NCI-H748 treated with DMSO at 0.1 percent for 48 hours (cell line): Measurements from ENCODE around the gene ITLN2.
"Not testable (repeated sequence)": the region's sequence is repeated elsewhere in the genome, so short reads cannot be mapped to it uniquely, and the experiment has no call there.

Experiments used
- DNase-seq: peaks from one replicate; lab custom pipeline; 2025; lab: John Stamatoyannopoulos, UW

ITLN2 gene

DNA sequence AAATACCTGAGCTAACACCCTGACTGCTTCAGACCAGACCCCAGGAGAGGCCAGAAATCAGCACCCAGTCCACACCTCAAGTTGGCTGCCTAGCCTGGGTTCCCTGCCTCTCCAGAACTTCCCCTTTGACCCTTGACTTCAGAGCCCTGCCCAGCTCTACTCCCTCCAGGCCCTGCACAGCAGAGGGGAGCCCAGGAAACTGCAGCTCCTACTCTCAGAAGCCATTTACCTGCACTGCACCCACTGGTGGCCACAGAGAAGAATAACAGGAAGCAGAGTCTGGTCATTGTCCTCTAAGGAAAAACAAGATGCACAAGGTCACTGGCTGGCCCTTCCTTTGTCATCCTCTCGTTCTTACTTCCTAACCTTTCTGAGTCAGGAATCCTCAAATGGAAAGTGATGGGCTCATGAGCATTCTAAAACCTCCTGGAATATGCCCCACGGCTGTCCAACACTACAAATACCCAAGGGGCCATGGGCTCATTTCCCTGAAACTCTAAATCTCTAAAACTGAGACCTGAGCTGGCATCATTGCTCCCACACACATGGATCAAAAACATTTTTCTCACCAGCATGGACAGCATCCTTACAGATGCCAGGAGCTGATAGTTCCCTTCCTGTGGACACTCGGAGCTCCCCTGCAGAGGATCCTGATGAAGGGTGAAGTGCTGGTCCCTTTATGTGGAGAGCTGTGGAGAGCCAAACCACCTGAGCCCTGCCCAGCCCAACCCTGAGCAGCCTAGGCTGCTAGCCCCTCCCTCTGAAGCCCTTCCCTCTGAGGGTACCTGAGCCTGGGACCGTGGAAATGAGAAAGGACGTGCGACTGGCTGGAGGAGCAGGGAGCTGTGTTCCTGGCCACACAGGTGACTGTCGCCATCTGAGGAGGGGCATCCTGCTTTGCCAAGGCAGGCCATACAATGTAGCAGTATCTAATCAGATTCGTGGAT lies at the start of gene ITLN2:
Gene ITLN2, minus strand, starts transcription at position 652 of the 947 bp plus-strand sequence. Its CDS starts 68 bp downstream, at position 584.
- no peak for DNase-seq

GRCh38 chr1:161001525-161001924 lies 46.9 kb upstream of the ITLN2 start:
- DNase-seq: no peak

DNA sequence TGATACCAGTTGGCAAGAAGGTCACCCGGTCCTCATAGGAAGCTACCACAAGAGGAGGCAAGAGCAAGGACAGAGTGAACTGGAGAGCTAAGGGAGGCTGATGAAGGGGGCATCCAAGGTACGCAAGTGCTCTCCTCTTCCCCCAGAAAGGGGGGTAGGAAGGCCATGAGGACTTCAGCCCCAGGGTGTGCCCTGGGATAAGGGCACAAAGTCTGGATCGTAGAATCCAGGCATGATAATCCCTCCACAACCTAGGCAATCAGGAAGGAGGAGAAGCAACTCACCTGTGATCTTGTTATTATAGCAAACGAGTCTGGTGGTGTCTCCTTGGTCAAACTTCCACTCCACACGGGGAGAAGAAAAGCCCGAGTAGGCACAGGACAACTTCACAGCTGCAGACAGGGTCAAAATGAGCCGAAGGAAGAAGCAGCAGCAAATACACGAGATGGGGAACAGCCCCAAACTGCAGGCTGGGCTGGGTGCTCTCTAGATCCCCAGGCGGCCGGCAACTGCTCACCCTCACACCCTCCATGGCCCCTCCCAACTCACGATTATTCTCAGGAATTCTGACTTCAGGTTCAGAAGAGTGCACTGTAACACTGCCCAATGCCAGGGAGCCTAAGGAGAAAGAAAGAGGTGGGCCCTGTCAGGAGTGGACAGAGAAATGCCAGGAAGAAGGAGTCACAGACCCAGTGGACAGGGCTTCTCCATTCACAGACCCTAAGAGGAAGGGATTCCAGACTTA lies 46.3 kb upstream of the ITLN2 start:
- DNase-seq: no peak

- DNase-seq: no peak
These were observed 44.8 kb upstream of the ITLN2 start for GRCh38 chr1:160999376-160999775.

DNA sequence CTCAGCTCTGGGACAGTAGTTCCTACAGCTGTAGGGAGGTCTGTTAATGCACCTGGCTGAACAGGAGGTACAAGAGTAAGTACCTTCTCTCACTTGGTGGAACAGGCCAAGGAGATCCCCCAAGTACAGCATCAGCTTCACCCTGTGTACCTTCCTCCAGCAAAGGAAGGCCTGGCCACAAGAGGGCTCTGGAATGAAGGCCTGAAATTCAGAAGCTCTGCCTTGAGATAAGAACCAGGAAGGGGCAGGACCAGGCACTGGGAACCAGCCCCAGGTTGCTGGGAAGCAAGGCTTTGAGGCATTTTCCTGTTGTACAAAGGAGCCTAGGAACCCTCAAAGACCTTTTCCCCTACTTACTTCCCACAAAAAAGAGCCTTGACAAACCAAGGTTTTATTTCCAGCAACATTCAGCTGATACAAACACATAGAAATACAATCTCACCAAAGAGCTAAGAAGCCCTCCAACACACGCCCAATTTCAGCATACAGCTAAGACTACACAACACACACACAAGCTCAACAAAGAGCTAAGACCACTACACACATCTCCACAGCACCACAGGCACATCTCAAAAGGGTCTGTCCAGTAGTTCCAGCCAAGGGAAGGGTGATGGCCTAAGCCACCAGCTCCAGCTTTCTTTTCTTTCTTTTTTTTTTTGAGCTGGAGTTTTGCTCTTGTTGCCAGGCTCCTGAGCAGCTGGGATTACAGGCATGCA lies 42.9 kb upstream of the ITLN2 start:
- DNase-seq: no peak

- DNase-seq: no peak
These were observed 41.6 kb upstream of the ITLN2 start for GRCh38 chr1:160996178-160996577.

DNA sequence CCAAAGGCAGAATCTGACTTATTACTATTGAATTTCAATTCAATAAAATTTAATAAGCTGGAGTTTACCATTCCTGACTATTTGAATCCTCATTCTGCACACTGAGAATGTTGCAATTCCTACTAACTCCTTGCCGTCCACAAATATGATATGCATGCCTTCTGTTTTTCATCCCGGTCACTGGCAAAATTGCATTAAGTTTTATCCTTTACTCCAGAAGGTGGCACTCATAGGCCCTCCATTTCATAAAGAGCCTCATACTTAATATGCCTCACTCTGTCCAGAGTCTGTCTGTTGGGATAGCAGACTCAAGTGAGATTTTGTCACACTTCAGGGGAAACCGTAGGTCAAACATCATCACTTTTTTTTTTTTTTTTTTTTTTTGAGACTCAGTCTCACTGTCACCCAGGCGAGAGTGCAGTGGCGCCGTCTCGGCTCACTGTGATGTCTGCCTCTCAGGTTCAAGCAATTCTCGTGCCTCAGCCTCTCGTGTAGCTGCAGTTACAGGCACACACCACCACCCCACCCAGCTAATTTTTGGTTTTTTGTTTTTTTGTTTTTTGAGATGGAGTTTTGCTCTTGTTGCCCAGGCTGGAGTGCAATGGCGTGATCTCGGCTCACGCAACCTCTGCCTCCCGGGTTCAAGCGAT lies 39.1 kb upstream of the ITLN2 start:
- peak; percentile 18 for DNase-seq

GRCh38 chr1:160992036-160992435 lies 37.4 kb upstream of the ITLN2 start:
- DNase-seq: not testable (repeated sequence)

DNA sequence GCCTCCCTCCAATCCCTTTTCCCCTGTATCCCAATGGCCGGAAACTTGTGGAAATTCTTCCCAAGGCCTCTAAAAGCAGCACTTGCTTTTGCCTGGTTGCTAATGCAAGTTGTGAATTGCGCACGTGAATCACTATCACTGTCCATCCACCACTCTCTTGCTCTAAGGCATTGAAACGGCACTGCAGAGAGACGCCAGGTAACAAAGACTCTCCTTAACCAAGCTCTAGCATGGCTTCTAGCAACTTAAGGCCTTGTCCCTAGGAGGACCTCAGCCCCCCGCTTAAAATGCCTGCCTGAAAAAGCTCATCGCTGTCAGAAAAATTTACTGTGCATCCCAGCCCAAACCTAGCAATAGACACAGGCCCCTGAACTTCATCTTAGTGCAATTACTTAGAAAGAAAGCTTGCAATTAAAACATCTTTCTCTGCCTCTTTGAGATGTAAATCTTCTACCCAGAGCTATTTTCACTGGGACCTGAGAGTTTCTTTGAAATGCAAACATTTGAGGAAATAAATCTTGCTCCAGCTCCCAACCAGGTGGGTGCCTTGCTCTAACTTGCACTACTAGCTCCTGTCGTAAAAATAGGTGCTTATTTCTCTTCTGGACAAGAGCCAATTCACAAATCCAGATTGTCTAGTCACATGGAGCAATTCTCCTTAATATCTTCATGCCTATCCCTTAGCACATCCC lies 32.9 kb upstream of the ITLN2 start:
- no peak for DNase-seq

- no peak for DNase-seq
These were observed 31.1 kb upstream of the ITLN2 start for GRCh38 chr1:160985723-160986122.

- no peak for DNase-seq
These were observed 27.2 kb upstream of the ITLN2 start for GRCh38 chr1:160981584-160982411.

DNA sequence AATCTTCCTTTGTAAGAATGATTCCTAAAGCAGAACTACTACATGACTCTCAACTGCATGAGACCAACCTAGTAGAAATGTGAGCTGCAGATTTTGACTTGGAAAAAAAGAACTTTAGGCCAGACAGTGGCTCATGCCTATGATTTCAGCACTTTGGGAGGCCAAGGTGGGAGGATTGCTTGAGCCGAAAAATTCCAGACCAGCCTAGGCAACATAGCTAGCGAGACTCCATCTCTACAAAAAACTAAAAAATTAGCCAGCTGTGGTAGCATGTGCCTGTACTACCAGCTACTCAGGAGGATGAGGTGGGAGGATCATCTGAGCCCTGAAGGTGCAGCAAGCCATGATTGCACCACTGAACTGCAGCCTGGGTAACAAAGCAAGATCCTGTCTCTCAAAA lies 24.7 kb upstream of the ITLN2 start:
- no peak for DNase-seq

DNA sequence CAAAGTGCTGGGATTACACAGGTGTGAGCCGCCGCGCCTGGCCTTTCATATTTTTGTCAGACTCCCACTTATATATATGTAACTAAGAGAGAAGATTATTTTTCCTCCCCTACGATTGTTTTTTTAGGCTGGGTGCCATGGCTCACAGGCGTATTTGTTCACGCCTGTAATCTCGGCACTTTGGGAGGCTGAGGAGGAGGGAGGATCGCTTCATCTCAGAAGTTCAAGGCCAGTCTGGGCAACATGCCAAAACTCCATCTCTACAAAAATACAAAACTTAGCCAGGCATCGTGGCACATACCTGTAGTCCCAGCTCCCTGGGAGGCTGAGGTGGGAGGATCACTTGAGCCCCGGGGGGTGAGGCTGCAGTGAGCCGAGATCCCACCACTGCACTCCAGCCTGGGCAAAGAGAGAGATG lies 23.9 kb upstream of the ITLN2 start:
- DNase-seq: no peak

DNA sequence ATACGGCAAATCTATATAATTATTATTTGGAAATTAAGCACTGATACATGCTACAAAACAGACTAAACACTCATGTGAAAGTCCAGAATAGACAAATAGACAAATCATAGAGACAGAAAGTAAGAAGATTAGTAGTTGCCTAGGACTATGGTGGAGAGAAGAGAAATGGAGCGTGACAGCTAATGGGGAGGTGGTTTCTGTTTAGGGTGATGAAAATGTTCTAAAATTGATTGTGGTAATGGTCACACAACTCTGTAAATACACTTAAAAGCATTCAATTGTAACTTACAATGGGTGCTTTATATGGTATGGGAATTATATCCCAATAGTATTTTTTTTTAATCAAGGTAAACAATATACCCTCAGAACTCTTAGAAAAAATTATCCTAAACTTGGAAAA lies 20.4 kb upstream of the ITLN2 start:
- DNase-seq: no peak

DNA sequence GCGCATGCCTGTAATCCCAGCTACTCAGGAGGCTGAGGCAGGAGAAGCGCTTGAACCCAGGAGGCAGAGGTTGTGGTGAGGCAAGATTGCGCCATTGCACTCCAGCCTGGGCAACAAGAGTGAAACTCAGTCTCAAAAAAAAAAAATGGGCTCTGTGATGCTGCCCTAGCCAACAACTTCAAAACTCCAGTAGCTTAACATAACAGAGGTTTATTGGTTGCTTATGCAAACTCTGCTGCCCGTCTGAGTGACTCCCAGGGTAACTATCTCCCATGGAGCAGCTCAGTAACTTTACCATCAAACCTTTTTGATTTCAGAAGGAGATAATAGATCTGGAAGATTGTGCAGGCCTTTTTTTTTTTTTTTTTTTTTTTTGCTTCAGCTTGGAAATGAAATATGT lies 18.9 kb upstream of the ITLN2 start:
- DNase-seq: no peak

- no peak for DNase-seq
These were observed 18.3 kb upstream of the ITLN2 start for GRCh38 chr1:160972939-160973338.

- DNase-seq: no peak
These were observed 17.0 kb upstream of the ITLN2 start for GRCh38 chr1:160971618-160972056.

GRCh38 chr1:160963521-160963920 lies 8.9 kb upstream of the ITLN2 start:
- DNase-seq: no peak

DNA sequence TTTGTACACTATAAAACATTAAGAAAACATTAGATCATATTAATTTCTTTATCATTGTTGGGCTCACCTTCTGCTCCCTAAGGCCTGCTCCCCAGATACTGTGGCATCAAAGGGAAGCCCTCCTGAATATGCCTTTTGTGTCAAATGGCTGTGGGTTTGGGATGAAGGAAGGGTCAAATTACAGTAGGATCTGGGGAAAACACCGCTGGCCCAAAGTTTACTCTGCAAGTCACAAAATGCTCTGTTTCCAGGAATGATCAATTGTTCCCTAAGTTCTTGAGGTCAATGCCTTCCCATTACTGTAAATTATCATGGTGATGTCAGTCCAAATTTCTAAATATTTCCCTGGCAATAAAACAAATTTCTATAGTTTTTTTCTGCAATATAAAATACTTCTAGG lies 6.8 kb upstream of the ITLN2 start:
- no peak for DNase-seq

GRCh38 chr1:160956966-160957365 lies 2.4 kb upstream of the ITLN2 start:
- DNase-seq: no peak
